Measurements from ENCODE around the gene CDC37L1.

The CDC37L1 gene

DNA sequence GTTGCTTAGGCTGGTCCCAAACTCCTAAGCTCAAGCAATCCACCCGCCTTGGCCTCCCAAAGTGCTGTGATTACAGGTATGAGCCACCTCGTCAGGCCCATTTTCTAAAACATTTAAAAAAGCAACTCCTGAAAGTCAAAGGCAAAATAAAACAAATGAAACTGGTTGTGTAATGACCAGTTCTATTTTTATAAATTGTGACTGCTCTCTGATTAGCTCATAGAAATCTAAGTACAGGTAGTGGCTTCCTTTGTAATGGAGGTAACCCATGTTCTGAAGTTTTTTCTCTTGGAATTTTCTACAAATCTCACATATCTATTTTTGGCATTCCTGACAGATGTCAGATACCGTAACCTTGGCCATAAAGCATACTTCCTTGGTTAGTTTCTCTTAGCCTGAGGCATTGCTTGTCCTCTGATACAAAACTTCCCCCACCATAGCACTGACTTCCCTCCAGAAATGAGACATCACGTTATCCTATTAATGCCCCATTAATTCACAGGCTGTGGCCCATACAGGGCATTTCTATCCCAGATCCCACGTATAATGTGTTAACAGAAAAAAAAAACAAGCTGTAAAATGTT lies 75.7 kb downstream of the CDC37L1 start:
- no peak for TF ChIP-seq ZFX (IDR thresholded peaks at IDR 0.05; ENCODE audit: borderline replicate concordance)
- TF ChIP-seq, protein P1, sequence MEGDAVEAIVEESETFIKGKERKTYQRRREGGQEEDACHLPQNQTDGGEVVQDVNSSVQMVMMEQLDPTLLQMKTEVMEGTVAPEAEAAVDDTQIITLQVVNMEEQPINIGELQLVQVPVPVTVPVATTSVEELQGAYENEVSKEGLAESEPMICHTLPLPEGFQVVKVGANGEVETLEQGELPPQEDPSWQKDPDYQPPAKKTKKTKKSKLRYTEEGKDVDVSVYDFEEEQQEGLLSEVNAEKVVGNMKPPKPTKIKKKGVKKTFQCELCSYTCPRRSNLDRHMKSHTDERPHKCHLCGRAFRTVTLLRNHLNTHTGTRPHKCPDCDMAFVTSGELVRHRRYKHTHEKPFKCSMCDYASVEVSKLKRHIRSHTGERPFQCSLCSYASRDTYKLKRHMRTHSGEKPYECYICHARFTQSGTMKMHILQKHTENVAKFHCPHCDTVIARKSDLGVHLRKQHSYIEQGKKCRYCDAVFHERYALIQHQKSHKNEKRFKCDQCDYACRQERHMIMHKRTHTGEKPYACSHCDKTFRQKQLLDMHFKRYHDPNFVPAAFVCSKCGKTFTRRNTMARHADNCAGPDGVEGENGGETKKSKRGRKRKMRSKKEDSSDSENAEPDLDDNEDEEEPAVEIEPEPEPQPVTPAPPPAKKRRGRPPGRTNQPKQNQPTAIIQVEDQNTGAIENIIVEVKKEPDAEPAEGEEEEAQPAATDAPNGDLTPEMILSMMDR (IDR thresholded peaks at IDR 0.05): no peak
- no peak overlapping the region for H3K27ac ChIP-seq

DNA sequence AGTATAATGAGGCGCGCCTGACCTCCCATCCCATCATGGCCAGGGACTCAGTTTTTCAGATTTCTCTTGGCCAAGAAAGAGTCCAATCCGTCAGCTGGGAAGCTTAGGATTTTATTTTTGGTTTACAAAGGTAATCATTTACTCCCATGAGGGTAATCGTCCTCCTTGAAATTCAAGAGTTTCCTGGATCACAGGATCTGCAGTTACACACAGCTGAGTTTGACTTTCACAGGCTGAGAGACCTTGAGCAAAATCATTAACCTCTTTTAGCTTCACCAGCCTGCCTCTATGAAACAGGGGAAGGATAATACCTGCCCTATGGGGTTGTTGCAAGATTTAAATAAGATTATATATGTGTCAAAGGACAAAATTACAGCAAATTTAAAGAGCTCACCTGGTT lies 77.1 kb downstream of the CDC37L1 start:
- TF ChIP-seq ZFX (IDR thresholded peaks at IDR 0.05; ENCODE audit: borderline replicate concordance): no peak
- TF ChIP-seq, protein P1 (IDR thresholded peaks at IDR 0.05): no peak
- H3K27ac ChIP-seq: no peak overlapping the region
